GM23338 (cell line): ENCODE data around the gene THUMPD2. TPM values are rescaled to one million over a fixed set of nuclear protein-coding genes. Genes with fewer than 3 reads are reported as not detected.

Experiments used
- ATAC-seq: fragments of 200-7000 bp; cut with Tn5 transposase; 3 replicates; pipeline ENCODE4 v1.9.1; 2020
- DNase-seq: peaks from one replicate; pipeline ENCODE4 v3.0.0-alpha.2; 2015; ENCODE audit warnings: low spot score
- H2AFZ ChIP-seq: fragments of 200-600 bp; sonication (generic); 2 replicates; pipeline ENCODE4 v1.8.0; 2016; ENCODE audit warnings: antibody characterized with exemption, mild to moderate bottlenecking, moderate library complexity
- H3F3A ChIP-seq: fragments of 200-600 bp; sonication (generic); replicated peaks from 2 replicates; pipeline ENCODE4 v1.8.0; 2017; ENCODE audit warnings: antibody characterized with exemption, mixed run types, low read depth
- H3K27ac ChIP-seq: fragments of 200-600 bp; sonication (generic); 2 replicates; pipeline ENCODE4 v1.6.1; 2016; ENCODE audit warnings: low read depth
- H3K27me3 ChIP-seq: fragments of 200-600 bp; sonication (generic); 2 replicates; pipeline ENCODE4 v1.8.0; 2016; ENCODE audit warnings: mild to moderate bottlenecking, mixed run types, moderate library complexity; ENCODE audit not compliant: insufficient read depth
- H3K36me3 ChIP-seq: fragments of 200-600 bp; sonication (generic); 2 replicates; pipeline ENCODE4 v1.8.0; 2016; ENCODE audit warnings: mild to moderate bottlenecking; ENCODE audit not compliant: insufficient read depth
- H3K4me1 ChIP-seq: fragments of 200-600 bp; sonication (generic); 2 replicates; pipeline ENCODE4 v1.8.0; 2016; ENCODE audit warnings: mild to moderate bottlenecking, moderate library complexity; ENCODE audit not compliant: insufficient read depth
- H3K4me2 ChIP-seq: fragments of 200-600 bp; sonication (generic); 2 replicates; pipeline ENCODE4 v1.7.1; 2017; ENCODE audit warnings: mixed run types
- H3K4me3 ChIP-seq: fragments of 200-600 bp; sonication (generic); 2 replicates; pipeline ENCODE4 v1.6.1; 2016; ENCODE audit warnings: mixed run types
- H3K79me2 ChIP-seq: fragments of 200-600 bp; sonication (generic); replicated peaks from 2 replicates; pipeline ENCODE4 v1.8.0; 2017; ENCODE audit warnings: mild to moderate bottlenecking; ENCODE audit not compliant: insufficient read depth
- H3K9me2 ChIP-seq: fragments of 200-600 bp; sonication (generic); 2 replicates; pipeline ENCODE4 v1.8.0; 2017; ENCODE audit not compliant: insufficient read depth
- H4K20me1 ChIP-seq: fragments of 200-600 bp; sonication (generic); replicated peaks from 2 replicates; pipeline ENCODE4 v1.8.0; 2017; ENCODE audit warnings: mild to moderate bottlenecking; ENCODE audit not compliant: insufficient read depth
- H3K27ac Mint-ChIP-seq: 2 replicates; pipeline ENCODE4 v1.8.0; 2020; ENCODE audit warnings: inconsistent platforms, mild to moderate bottlenecking, moderate library complexity, mixed read lengths
- H3K27me3 Mint-ChIP-seq: 3 replicates; pipeline ENCODE4 v1.8.0; 2022; ENCODE audit warnings: low read depth, mild to moderate bottlenecking, moderate library complexity, mixed read lengths, inconsistent platforms; ENCODE audit not compliant: insufficient read depth, poor library complexity
- H3K36me3 Mint-ChIP-seq: 3 replicates; pipeline ENCODE4 v1.8.0; 2021; ENCODE audit warnings: low read depth, mild to moderate bottlenecking, inconsistent platforms, moderate library complexity, mixed read lengths
- H3K4me1 Mint-ChIP-seq: 3 replicates; pipeline ENCODE4 v1.8.0; 2020; ENCODE audit warnings: mild to moderate bottlenecking, inconsistent platforms, mixed read lengths
- H3K4me3 Mint-ChIP-seq: 3 replicates; pipeline ENCODE4 v1.8.0; 2021; ENCODE audit warnings: moderate library complexity, mild to moderate bottlenecking, inconsistent platforms, mixed read lengths
- H3K9me3 Mint-ChIP-seq: 3 replicates; pipeline ENCODE4 v1.8.0; 2020; ENCODE audit warnings: moderate library complexity, mild to moderate bottlenecking, inconsistent platforms, mixed read lengths
- CREB1 ChIP-seq: fragments of 250-450 bp; sonication (Bioruptor Pico); IDR thresholded peaks from 2 replicates; pipeline ENCODE4 v1.5.0; 2020; ENCODE audit warnings: low read depth, mild to moderate bottlenecking, moderate library complexity
- CTCF ChIP-seq, 2 experiments: fragments of 200-600 bp in 1 of 2; sonication (generic) in 1 of 2; conservative IDR thresholded peaks; 2 replicates each; pipeline versions ENCODE4 v1.5.1 to v1.6.1; 2016 to 2017; ENCODE audit warnings: antibody characterized with exemption in 2 of 2, low read depth in 2 of 2, mild to moderate bottlenecking in 2 of 2, moderate library complexity in 1 of 2
- EZH2 ChIP-seq: fragments of 200-600 bp; sonication (generic); IDR thresholded peaks from one replicate; pipeline ENCODE4 v1.8.0; 2017; ENCODE audit warnings: antibody characterized with exemption, mild to moderate bottlenecking, low read depth; ENCODE audit not compliant: unreplicated experiment
- NANOG ChIP-seq: IDR thresholded peaks from 2 replicates; pipeline ENCODE4 v1.6.1; 2016; ENCODE audit warnings: antibody characterized with exemption, borderline replicate concordance
- POLR2AphosphoS5 ChIP-seq: IDR thresholded peaks from 2 replicates; pipeline ENCODE4 v1.6.1; 2016; ENCODE audit warnings: antibody characterized with exemption, low read depth
- STAT1 ChIP-seq: IDR thresholded peaks from one replicate; pipeline ENCODE4 v1.6.1; 2016; ENCODE audit warnings: antibody characterized with exemption; ENCODE audit not compliant: unreplicated experiment
- ZNF114 ChIP-seq: fragments of 250-450 bp; sonication (Bioruptor Pico); IDR thresholded peaks from 2 replicates; pipeline ENCODE4 v1.5.0; 2020; ENCODE audit warnings: mild to moderate bottlenecking, moderate library complexity
- ZNF331 ChIP-seq: fragments of 250-450 bp; sonication (Bioruptor Pico); IDR thresholded peaks from 2 replicates; pipeline ENCODE4 v1.5.0; 2020; ENCODE audit warnings: low read depth, mild to moderate bottlenecking, moderate library complexity
- polyA plus RNA-seq: library from polyadenylated mRNA; unstranded; fragments of >200 nt; fragmentation: Nextera tagmentation; extraction: Ambion mirVana; gene quantifications from 2 replicates; pipeline ENCODE4 v1.2.1, GENCODE V29; 2016
- total RNA-seq: library from RNA; depleted of rRNA; stranded (reverse); fragments of >200 nt; shearing (Covaris generic); gene quantifications from 2 replicates; pipeline ENCODE4 v1.2.3, GENCODE V29; 2014
- TF ChIP-seq, protein P1 (sequence below): fragments of 250-450 bp; sonication (Bioruptor Pico); IDR thresholded peaks from 2 replicates; pipeline ENCODE4 v1.5.0; 2020; ENCODE audit warnings: mild to moderate bottlenecking, moderate library complexity
- TF ChIP-seq, protein P2 (sequence below): IDR thresholded peaks from 2 replicates; pipeline ENCODE4 v1.6.1; 2016; ENCODE audit warnings: antibody characterized with exemption

Gene THUMPD2
- total and polyA plus RNA-seq, 2 experiments from 2014 or later, result 19.5 to 25.1 TPM

DNA sequence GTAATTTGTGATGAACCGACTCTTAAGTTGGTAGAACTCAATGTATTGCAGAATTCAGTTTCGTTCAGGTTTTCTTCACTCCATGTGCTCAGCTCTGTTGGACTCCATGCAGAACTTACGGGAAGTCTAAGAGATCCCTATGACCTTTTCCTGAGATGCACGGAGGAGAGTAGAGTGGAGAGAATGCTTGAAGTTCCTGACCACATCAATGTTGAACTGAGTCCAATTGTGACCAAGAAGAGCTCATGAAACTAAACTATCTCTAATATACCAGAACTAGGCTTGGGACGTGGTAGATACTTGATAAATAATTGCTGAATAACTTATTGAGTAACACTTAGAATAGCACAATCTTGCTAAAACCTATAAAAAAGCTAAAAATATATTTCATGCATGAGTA lies 66.1 kb downstream of the THUMPD2 start:
- DNase-seq, result no peak
- peaks cover 5% of the 10 kb centered on the region for H3K27me3 Mint-ChIP-seq

More for the DNA sequence above, 66.1 kb downstream of the THUMPD2 start:
- H3K4me1 Mint-ChIP-seq, result no peaks in the 10 kb centered on the region; the same call in 2 of the 3 replicates
- Histone ChIP-seq H2AFZ (no peak overlapping the region), H3K79me2 (no peaks in the 10 kb centered on the region), H3F3A (no peaks in the 10 kb centered on the region), H3K27ac (no peak overlapping the region), H3K9me2 (no peaks in the 10 kb centered on the region; the same call in 1 of the 2 replicates), H3K27me3 (no peaks in the 10 kb centered on the region), H3K36me3 (no peaks in the 10 kb centered on the region), H4K20me1 (no peaks in the 10 kb centered on the region), H3K4me3 (no peak overlapping the region), H3K4me2 (no peak overlapping the region), H3K4me1 (peaks cover 8% of the 10 kb centered on the region; the same call in 1 of the 2 replicates)
- H3K27ac Mint-ChIP-seq, result no peak overlapping the region
- no peak for ATAC-seq
- H3K4me3 Mint-ChIP-seq, result no peak overlapping the region
- TF ChIP-seq, protein P1, sequence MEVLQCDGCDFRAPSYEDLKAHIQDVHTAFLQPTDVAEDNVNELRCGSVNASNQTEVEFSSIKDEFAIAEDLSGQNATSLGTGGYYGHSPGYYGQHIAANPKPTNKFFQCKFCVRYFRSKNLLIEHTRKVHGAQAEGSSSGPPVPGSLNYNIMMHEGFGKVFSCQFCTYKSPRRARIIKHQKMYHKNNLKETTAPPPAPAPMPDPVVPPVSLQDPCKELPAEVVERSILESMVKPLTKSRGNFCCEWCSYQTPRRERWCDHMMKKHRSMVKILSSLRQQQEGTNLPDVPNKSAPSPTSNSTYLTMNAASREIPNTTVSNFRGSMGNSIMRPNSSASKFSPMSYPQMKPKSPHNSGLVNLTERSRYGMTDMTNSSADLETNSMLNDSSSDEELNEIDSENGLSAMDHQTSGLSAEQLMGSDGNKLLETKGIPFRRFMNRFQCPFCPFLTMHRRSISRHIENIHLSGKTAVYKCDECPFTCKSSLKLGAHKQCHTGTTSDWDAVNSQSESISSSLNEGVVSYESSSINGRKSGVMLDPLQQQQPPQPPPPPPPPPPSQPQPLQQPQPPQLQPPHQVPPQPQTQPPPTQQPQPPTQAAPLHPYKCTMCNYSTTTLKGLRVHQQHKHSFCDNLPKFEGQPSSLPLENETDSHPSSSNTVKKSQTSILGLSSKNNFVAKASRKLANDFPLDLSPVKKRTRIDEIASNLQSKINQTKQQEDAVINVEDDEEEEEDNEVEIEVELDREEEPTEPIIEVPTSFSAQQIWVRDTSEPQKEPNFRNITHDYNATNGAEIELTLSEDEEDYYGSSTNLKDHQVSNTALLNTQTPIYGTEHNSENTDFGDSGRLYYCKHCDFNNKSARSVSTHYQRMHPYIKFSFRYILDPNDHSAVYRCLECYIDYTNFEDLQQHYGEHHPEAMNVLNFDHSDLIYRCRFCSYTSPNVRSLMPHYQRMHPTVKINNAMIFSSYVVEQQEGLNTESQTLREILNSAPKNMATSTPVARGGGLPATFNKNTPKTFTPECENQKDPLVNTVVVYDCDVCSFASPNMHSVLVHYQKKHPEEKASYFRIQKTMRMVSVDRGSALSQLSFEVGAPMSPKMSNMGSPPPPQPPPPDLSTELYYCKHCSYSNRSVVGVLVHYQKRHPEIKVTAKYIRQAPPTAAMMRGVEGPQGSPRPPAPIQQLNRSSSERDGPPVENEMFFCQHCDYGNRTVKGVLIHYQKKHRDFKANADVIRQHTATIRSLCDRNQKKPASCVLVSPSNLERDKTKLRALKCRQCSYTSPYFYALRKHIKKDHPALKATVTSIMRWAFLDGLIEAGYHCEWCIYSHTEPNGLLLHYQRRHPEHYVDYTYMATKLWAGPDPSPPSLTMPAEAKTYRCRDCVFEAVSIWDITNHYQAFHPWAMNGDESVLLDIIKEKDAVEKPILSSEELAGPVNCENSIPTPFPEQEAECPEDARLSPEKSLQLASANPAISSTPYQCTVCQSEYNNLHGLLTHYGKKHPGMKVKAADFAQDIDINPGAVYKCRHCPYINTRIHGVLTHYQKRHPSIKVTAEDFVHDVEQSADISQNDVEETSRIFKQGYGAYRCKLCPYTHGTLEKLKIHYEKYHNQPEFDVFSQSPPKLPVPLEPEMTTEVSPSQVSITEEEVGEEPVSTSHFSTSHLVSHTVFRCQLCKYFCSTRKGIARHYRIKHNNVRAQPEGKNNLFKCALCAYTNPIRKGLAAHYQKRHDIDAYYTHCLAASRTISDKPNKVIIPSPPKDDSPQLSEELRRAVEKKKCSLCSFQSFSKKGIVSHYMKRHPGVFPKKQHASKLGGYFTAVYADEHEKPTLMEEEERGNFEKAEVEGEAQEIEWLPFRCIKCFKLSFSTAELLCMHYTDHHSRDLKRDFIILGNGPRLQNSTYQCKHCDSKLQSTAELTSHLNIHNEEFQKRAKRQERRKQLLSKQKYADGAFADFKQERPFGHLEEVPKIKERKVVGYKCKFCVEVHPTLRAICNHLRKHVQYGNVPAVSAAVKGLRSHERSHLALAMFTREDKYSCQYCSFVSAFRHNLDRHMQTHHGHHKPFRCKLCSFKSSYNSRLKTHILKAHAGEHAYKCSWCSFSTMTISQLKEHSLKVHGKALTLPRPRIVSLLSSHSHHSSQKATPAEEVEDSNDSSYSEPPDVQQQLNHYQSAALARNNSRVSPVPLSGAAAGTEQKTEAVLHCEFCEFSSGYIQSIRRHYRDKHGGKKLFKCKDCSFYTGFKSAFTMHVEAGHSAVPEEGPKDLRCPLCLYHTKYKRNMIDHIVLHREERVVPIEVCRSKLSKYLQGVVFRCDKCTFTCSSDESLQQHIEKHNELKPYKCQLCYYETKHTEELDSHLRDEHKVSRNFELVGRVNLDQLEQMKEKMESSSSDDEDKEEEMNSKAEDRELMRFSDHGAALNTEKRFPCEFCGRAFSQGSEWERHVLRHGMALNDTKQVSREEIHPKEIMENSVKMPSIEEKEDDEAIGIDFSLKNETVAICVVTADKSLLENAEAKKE (CRISPR knock-in tag), result no peak
- no peak for TF ChIP-seq CREB1 (CRISPR knock-in tag)
- TF ChIP-seq ZNF114 (CRISPR knock-in tag), result no peak
- TF ChIP-seq, protein P2, sequence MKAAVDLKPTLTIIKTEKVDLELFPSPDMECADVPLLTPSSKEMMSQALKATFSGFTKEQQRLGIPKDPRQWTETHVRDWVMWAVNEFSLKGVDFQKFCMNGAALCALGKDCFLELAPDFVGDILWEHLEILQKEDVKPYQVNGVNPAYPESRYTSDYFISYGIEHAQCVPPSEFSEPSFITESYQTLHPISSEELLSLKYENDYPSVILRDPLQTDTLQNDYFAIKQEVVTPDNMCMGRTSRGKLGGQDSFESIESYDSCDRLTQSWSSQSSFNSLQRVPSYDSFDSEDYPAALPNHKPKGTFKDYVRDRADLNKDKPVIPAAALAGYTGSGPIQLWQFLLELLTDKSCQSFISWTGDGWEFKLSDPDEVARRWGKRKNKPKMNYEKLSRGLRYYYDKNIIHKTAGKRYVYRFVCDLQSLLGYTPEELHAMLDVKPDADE, result no peak
- no peak for TF ChIP-seq ZNF331 (CRISPR knock-in tag)
- TF ChIP-seq POLR2AphosphoS5, result no peak
- no peak for TF ChIP-seq CTCF (conservative IDR thresholded peaks at IDR 0.05; ENCODE audit: low read depth in 2 of 2)
- TF ChIP-seq EZH2, result no peak
- TF ChIP-seq STAT1, result no peak
- no peak for TF ChIP-seq NANOG
- no peaks in the 10 kb centered on the region; the same call in 2 of the 3 replicates for H3K9me3 Mint-ChIP-seq
- peaks cover 2% of the 10 kb centered on the region; the same call in 2 of the 3 replicates for H3K36me3 Mint-ChIP-seq
